Liver (tissue), 9 donors: ENCODE data around the gene SETD7. TPM values are rescaled to one million over a fixed set of nuclear protein-coding genes. Genes with fewer than 3 reads are reported as not detected.

Experiments
- DNase-seq: peaks from one replicate; pipeline ENCODE4 v3.0.0-alpha.2; 2017; ENCODE audit warnings: low spot score
- H3K27ac ChIP-seq, 2 donors: one replicate each; pipeline ENCODE4 v1.7.0; 2013; ENCODE audit warnings: inconsistent platforms in 2 of 2, low read length in 2 of 2, control low read depth in 1 of 2, low read depth in 1 of 2, mild to moderate bottlenecking in 1 of 2
- H3K27me3 ChIP-seq, 4 donors: one replicate each; pipeline versions ENCODE4 v1.6.1 to v1.7.0; 2013; ENCODE audit warnings: low read length in 3 of 4, inconsistent platforms in 1 of 4, mild to moderate bottlenecking in 1 of 4, moderate library complexity in 1 of 4; ENCODE audit not compliant: control insufficient read depth in 4 of 4, insufficient read depth in 4 of 4
- H3K36me3 ChIP-seq, 4 donors: one replicate each; pipeline versions ENCODE4 v1.6.1 to v1.7.0; 2013; ENCODE audit warnings: low read length in 3 of 4, mild to moderate bottlenecking in 3 of 4, low read depth in 1 of 4, moderate library complexity in 1 of 4; ENCODE audit not compliant: control insufficient read depth in 4 of 4, insufficient read depth in 3 of 4
- H3K4me1 ChIP-seq, 4 donors: one replicate each; pipeline versions ENCODE4 v1.6.1 to v1.7.0; 2013; ENCODE audit warnings: low read length in 3 of 4, mild to moderate bottlenecking in 3 of 4, moderate library complexity in 1 of 4; ENCODE audit not compliant: control insufficient read depth in 4 of 4, insufficient read depth in 4 of 4
- H3K4me3 ChIP-seq, 3 donors: one replicate each; pipeline versions ENCODE4 v1.6.1 to v1.7.0; 2013; ENCODE audit warnings: low read length in 3 of 3, control low read depth in 1 of 3, low read depth in 1 of 3, mild to moderate bottlenecking in 1 of 3
- H3K9ac ChIP-seq, 2 donors: one replicate each; pipeline ENCODE4 v1.7.0; 2013; ENCODE audit warnings: low read length in 2 of 2, mild to moderate bottlenecking in 2 of 2, moderate library complexity in 2 of 2, control low read depth in 1 of 2, low read depth in 1 of 2
- H3K9me3 ChIP-seq, 4 donors: one replicate each; pipeline versions ENCODE4 v1.6.1 to v1.7.0; 2013; ENCODE audit warnings: low read length in 3 of 4; ENCODE audit not compliant: control insufficient read depth in 4 of 4
- ATF3 ChIP-seq: IDR thresholded peaks from 2 replicates; pipeline ENCODE4 v1.6.1; 2016; ENCODE audit warnings: antibody characterized with exemption
- CTCF ChIP-seq: fragments of 150-350 bp; IDR thresholded peaks from 2 replicates; pipeline ENCODE4 v1.5.1; 2017; ENCODE audit warnings: improper control_type of control experiment, low read depth, low read length; ENCODE audit not compliant: missing input control
- EGR1 ChIP-seq, 2 donors: IDR thresholded peaks; 2 replicates each; pipeline ENCODE4 v1.6.1; 2016 to 2018; ENCODE audit warnings: antibody characterized with exemption in 2 of 2, low read depth in 2 of 2
- FOXA1 ChIP-seq: IDR thresholded peaks from 2 replicates; pipeline ENCODE4 v1.6.1; 2016; ENCODE audit warnings: antibody characterized with exemption
- FOXA2 ChIP-seq: IDR thresholded peaks from 2 replicates; pipeline ENCODE4 v1.6.1; 2016; ENCODE audit warnings: antibody characterized with exemption
- GABPA ChIP-seq, 2 donors: IDR thresholded peaks in 1 of 2; conservative IDR thresholded peaks in 1 of 2; 2 replicates each; pipeline ENCODE4 v1.6.1; 2016; ENCODE audit warnings: antibody characterized with exemption in 2 of 2, mild to moderate bottlenecking in 1 of 2, moderate library complexity in 1 of 2
- HNF4G ChIP-seq: IDR thresholded peaks from 2 replicates; pipeline ENCODE4 v1.6.1; 2016; ENCODE audit warnings: antibody characterized with exemption
- JUND ChIP-seq, 2 donors: IDR thresholded peaks; 2 replicates each; pipeline ENCODE4 v1.6.1; 2016; ENCODE audit warnings: antibody characterized with exemption in 2 of 2
- MAX ChIP-seq: IDR thresholded peaks from 2 replicates; pipeline ENCODE4 v1.6.1; 2016; ENCODE audit warnings: antibody characterized with exemption
- NR2F2 ChIP-seq: IDR thresholded peaks from 2 replicates; pipeline ENCODE4 v1.6.1; 2016; ENCODE audit warnings: antibody characterized with exemption
- RAD21 ChIP-seq, 2 donors: IDR thresholded peaks; 2 replicates each; pipeline ENCODE4 v1.6.1; 2016; ENCODE audit warnings: antibody characterized with exemption in 2 of 2, mild to moderate bottlenecking in 2 of 2
- RXRA ChIP-seq, 2 donors: IDR thresholded peaks; 2 replicates each; pipeline ENCODE4 v1.6.1; 2017 to 2018; ENCODE audit warnings: antibody characterized with exemption in 2 of 2, mild to moderate bottlenecking in 1 of 2
- SP1 ChIP-seq: IDR thresholded peaks from 2 replicates; pipeline ENCODE4 v1.6.1; 2018; ENCODE audit warnings: antibody characterized with exemption, mild to moderate bottlenecking
- TAF1 ChIP-seq: conservative IDR thresholded peaks from 2 replicates; pipeline ENCODE4 v1.6.1; 2016; ENCODE audit warnings: antibody characterized with exemption, mild to moderate bottlenecking
- YY1 ChIP-seq: IDR thresholded peaks from 2 replicates; pipeline ENCODE4 v1.6.1; 2016; ENCODE audit warnings: antibody characterized with exemption, mild to moderate bottlenecking
- ZBTB33 ChIP-seq: IDR thresholded peaks from 2 replicates; pipeline ENCODE4 v1.6.1; 2016; ENCODE audit warnings: antibody characterized with exemption
- WGBS: extraction: QIAGEN DNeasy Blood & Tissue Kit; methylation state at CpG from one replicate; pipeline ENCODE4 v1.1.7; 2013; 5-methylcytosine and 5-hydroxymethylcytosine counted together
- polyA plus RNA-seq, 2 donors: library from polyadenylated mRNA; stranded (reverse) in 1 of 2; unstranded in 1 of 2; fragments of 200-250 nt in 1 of 2; fragments of >200 nt in 1 of 2; fragmentation: Nextera tagmentation in 1 of 2; extraction: Ambion mirVana in 1 of 2; gene quantifications; one replicate each; pipeline versions ENCODE4 v1.2.1 to v1.2.3, GENCODE V29; 2013 to 2015
- total RNA-seq, 2 donors: library from RNA; depleted of rRNA; stranded (reverse); fragments of >200 nt; gene quantifications; one replicate each; pipeline ENCODE4 v1.2.3, GENCODE V29; 2014
- donor health status: healthy.
- donor health status: healthy.
- donor health status: healthy.
- donor health status: healthy.
- donor health status: healthy.

SETD7 gene
- total and polyA plus RNA-seq, 4 donors, result 12.9 to 81.7 (median 18.0) TPM

GRCh38 chr4:139576219-139576618 is 20.2 kb upstream of the SETD7 start:
- Histone ChIP-seq H3K27me3 (no peaks in the 10 kb centered on the region), H3K9me3 (no peaks in the 10 kb centered on the region), H3K9ac (no peak overlapping the region), H3K4me1 (no peaks in the 10 kb centered on the region), H3K27ac (no peak overlapping the region), H3K36me3 (no peaks in the 10 kb centered on the region), H3K4me3 (no peak overlapping the region)
- 93% methylated on average over 5 of the region's 5 CpGs for WGBS
- TF ChIP-seq FOXA2 (no peak), NR2F2 (no peak), CTCF (no peak), EGR1 (IDR thresholded peaks at IDR 0.05; ENCODE audit: low read depth in 2 of 2) (no peak), HNF4G (no peak), JUND (IDR thresholded peaks at IDR 0.05) (no peak), SP1 (no peak), YY1 (no peak), MAX (no peak), FOXA1 (no peak), GABPA (IDR thresholded peaks at IDR 0.05 in 1 of 2, conservative IDR thresholded peaks at IDR 0.05 in 1 of 2) (no peak), ATF3 (no peak), ZBTB33 (no peak), RXRA (IDR thresholded peaks at IDR 0.05) (no peak), TAF1 (no peak)
- no peak for DNase-seq

- Histone ChIP-seq H3K36me3 (no peaks in the 10 kb centered on the region), H3K9ac (no peak overlapping the region), H3K9me3 (no peaks in the 10 kb centered on the region), H3K27ac (no peak overlapping the region), H3K27me3 (no peaks in the 10 kb centered on the region), H3K4me1 (no peaks in the 10 kb centered on the region), H3K4me3 (no peak overlapping the region)
- TF ChIP-seq RAD21 (IDR thresholded peaks at IDR 0.05), result no peak
- TF ChIP-seq NR2F2, result no peak
- TF ChIP-seq FOXA1, result no peak
- no peak for TF ChIP-seq CTCF
- no peak for DNase-seq
- 92% methylated on average over 5 of the region's 5 CpGs for WGBS
Observed at GRCh38 chr4:139575072-139575471, 19.1 kb upstream of the SETD7 start.
